GM19025 (cell line): ENCODE measurements around the gene DYDC2.
"Not testable (repeated sequence)": the region's sequence is repeated elsewhere in the genome, so short reads cannot be mapped to it uniquely, and the experiment has no call there.

Experiments used
- ATAC-seq: cut with Tn5 transposase; IDR thresholded peaks from one replicate; pipeline ENCODE4 v1.9.1; 2021; ENCODE audit warnings: mild to moderate bottlenecking, low read depth, moderate library complexity; ENCODE audit not compliant: unreplicated experiment

The DYDC2 gene, protein sequence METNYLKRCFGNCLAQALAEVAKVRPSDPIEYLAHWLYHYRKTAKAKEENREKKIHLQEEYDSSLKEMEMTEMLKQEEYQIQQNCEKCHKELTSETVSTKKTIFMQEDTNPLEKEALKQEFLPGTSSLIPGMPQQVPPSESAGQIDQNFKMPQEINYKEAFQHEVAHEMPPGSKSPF

DNA sequence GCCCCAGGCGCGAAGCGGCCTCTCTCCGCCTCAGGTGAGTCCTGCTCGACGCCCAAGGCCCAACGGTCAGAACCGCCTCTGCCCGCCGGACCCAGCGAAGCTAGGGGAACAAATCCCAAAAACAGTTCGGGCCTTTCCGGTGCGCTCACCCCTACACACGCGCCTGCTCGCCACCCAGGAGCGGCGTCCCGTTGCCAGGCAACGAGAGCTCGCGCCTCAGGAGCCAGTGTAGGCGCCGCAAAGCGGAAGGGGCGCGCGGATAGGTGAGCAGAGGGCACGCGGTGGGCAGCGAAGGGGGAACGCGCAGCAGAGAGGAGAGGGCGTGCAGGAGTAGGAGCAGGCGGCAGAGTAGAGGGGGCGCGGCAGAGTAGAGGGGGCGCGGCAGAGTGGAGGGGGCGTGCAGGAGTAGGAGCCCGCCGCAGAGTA is at the start of gene DYDC2, which contains the start of gene DYDC1:
Gene DYDC2 (plus strand): TSS at position 219 of the 426 bp plus-strand sequence. CDS start 5,663 bp downstream, outside the sequence.
Gene DYDC1 (minus strand): TSS at position 193 of the 426 bp plus-strand sequence. CDS start 4,154 bp downstream, outside the sequence.
- ATAC-seq = peak; percentile 74

DNA sequence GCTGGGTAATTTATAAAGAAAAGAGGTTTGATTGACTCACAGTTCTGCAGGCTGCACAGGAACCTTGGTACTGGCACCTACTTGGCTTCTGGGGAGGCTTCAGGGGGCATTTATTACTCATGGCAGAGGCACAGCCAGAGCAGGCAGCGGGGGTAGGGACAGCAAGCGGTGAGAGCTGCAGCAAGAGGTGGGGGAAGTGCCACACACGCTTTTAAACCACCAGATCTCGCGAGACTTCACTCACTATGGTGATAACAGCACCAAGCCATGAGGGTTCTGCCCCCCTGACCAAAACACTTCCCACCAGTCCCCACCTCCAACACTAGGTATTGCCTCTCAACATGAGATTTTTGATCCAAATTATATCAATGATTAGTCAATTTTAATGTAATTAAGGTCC is 43.1 kb upstream of the DYDC2 start:
- ATAC-seq = no peak

DNA sequence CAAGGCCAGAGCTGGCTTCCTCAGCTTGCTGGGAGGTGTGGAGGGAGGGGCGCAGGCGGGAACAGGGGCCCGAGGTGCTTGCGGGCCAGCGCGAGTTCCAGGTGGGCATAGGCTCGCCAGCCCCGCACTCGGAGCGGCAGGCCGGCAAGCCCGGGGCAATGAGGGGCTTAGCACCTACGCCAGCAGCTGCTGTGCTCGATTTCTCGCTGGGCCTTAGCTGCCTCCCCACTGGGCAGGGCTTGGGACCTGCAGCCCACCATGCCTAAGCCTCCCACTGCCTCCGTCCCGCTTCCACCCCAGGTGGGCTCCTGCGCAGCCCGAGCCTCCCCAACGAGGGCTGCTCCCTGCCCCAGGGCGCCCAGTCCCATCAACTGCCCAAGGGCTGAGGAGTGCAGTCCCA is 41.2 kb upstream of the DYDC2 start:
- no peak for ATAC-seq

DNA sequence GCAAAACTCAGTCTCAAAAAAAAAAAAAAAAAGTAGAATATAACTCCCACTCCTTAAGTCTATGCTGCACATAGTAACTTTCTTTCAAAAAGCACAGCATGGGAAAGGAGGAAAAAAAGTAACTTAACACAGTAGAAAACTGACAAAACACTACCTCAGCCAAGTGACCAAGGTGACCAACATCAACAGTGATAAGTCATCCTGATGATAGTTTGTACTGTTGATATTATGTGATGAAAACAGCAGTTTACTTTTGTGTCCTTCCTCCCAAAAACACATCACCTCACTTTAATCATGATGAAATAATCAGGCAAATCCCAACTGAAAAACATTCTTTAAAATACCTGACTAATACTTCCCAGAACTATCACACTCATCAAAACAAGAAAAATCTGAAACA is 37.8 kb upstream of the DYDC2 start:
- no peak for ATAC-seq

GRCh38 chr10:80319318-80319717 is 37.3 kb upstream of the DYDC2 start:
- ATAC-seq = no peak

GRCh38 chr10:80319725-80320290 is 36.8 kb upstream of the DYDC2 start:
- no peak for ATAC-seq

GRCh38 chr10:80320377-80320776 is 36.2 kb upstream of the DYDC2 start:
- ATAC-seq = no peak

- no peak for ATAC-seq
Measured at GRCh38 chr10:80321183-80321582, 35.4 kb upstream of the DYDC2 start.

DNA sequence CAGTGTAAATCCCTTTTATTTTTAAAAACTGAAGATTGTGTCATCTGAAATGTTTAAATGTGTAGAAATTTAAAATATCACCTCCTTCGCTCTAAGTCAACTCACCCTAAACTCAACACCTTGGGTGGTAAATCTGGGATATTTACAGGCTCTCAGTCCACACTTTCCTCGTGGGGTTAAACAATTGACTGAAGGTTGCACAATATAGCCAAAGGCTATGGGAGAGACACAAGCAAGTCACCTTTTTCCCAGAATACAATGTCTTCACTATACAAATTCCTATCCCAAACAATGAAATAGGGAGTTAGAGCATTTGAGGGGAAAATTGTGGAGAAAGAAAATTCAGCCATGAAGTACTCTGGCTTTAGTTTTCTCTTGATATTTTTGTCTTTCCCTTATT is 34.4 kb upstream of the DYDC2 start:
- ATAC-seq = no peak

DNA sequence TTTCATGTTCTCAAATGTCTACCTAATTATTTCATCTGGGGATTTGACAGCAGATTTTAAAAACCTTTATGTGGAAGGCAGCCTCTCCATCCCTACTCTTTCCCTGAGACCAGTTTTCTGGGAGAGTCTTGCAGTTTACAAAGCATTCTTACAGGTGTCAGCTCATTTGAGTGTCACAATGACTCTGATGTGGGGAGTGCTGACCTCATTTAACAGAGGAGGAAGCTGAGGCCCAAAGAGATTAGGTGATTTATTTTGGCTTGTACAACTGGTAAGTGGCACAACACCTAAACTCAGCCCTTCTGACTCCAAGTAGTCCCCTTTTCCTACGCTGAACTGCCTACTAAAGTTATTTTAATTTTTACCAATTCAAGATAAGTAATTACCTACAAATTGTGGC is 33.9 kb upstream of the DYDC2 start:
- no peak for ATAC-seq

- no peak for ATAC-seq
Measured at GRCh38 chr10:80323311-80323710, 33.3 kb upstream of the DYDC2 start.

- ATAC-seq = no peak
Measured at GRCh38 chr10:80324086-80324485, 32.5 kb upstream of the DYDC2 start.

- no peak for ATAC-seq
Measured at GRCh38 chr10:80324891-80325364, 31.7 kb upstream of the DYDC2 start.

DNA sequence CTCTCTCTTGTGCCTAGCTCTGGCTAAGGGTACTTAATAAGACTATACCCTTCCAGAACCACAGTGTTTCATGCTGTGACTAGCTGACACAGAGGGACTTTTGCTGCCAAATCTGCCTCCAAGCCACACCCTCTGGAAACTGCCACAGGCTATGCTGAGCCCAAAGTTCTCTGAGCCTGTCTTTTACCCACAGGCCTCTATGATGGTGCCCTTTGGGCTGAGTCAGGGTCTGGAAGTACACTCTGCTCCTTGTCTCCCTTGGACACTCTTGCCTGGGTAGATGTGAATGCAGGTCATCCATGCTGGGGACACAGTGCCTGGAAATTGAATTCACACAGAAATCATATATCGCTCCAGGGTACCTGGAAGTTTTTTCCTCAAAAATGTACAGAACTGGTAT is 22.6 kb upstream of the DYDC2 start:
- ATAC-seq = no peak

GRCh38 chr10:80344276-80344675 is 12.3 kb upstream of the DYDC2 start:
- no peak for ATAC-seq

GRCh38 chr10:80344912-80345311 is 11.7 kb upstream of the DYDC2 start:
- no peak for ATAC-seq

- ATAC-seq = no peak
Measured at GRCh38 chr10:80350251-80350650, 6.3 kb upstream of the DYDC2 start.

- no peak for ATAC-seq
Measured at GRCh38 chr10:80351220-80351619, 5.4 kb upstream of the DYDC2 start.

DNA sequence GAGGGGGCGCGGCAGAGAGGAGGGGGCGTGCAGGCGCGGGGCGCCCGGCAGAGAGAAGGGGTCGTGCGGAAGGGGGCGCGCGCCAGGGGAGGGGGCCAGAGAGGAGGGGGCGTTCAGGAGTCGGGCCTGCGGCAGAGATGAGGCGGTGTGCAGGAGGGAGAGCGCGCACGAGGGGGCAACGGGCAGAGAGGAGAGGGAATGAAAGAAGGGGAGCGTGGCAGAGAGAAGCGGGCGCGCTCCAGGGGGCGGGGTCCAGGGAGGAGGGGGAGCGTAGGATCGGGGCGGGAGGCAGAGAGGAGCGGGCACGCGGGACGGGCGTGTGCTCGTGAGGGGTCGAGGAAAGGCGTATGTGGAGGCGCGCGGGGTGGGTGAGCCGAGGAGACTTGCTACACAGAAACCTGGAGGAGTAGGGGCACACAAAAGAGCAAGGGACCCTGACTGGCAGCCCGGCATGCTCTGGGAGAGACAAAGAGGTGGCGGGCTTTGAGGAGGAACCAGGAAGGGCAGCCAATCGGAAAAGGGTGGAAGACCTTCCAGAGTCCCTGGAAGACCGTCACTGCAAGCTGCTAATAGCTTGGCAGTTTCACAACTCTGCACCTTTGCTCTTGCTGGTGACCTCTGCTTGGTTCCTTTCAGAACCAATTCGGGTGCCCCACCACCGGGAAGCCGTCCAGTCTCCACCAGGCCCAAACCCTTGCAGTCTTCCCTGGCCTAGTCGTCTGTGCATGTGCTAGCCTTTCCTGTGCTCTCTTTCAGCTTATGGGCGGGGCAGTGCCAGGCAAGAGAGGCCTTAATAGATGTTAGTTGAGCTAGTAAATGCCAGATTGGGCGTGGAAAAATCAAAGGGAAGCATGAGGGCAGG is 639 bp downstream of the DYDC2 start:
- ATAC-seq = no peak

- no peak for ATAC-seq
Measured at GRCh38 chr10:80357851-80358125, 1.2 kb downstream of the DYDC2 start.

DNA sequence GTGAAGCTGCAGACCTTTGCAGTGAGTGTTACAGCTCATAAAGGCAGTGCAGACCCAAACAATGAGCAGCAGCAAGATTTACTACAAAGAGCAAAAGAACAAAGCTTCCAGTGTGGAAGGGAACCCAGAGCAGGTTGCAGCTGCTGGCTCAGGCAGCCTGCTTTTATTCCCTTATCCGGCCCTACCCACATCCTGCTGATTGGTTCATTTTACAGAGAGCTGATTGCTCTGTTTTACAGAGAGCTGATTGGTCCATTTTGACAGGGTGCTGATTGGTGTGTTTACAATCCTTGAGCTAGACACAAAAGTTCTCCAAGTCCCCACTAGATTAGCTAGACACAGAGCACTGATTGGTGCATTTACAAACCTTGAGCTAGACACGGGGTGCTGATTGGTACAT is 2.3 kb downstream of the DYDC2 start:
- not testable (repeated sequence) for ATAC-seq

DNA sequence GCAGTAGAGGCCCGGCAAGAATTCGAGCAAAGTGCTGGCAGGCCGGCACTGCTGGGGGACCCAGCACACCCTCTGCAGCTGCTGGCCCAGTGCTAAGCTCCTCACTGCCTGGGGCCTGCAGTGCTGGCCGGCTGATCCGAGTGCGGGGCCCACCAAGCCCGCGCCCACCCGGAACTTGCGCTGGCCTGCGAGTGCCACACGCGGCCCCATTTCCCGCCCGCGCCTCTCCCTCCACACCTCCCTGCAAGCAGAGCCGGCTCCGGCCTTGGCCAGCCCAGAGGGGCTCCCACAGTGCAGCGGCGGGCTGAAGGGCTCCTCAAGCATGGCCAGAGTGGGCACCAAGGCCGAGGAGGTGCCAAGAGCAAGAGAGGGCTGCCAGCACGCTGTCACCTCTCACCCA is 3.1 kb downstream of the DYDC2 start:
- ATAC-seq = no peak
